ENCODE data around the gene SPOCK1. TPM values are rescaled to one million over a fixed set of nuclear protein-coding genes. Genes with fewer than 3 reads are reported as not detected.

The SPOCK1 gene
- total and polyA plus RNA-seq, 8 donors, result 0.46 to 15.6 (median 9.2) TPM

- Histone ChIP-seq H3K4me3 (no peak overlapping the region), H3K9me3 (no peaks in the 10 kb centered on the region), H3K27ac (peak overlapping the region in 2 of 5 donors; percentile 9 to 30), H3K27me3 (no peaks in the 10 kb centered on the region), H3K4me1 (peaks cover 4 to 48% (median 19%) of the 10 kb centered on the region in 4 donors), H3K36me3 (no peaks in the 10 kb centered on the region)
- no peak for DNase-seq
- 0 to 18% (median 0%) methylated on average over 1 of the region's 1 CpG for WGBS, 5 donors
- intact Hi-C loops (cut with DNase I; ENCODE audit: low total_unique reads), result no loop called here
- TF ChIP-seq EP300 (IDR thresholded peaks at IDR 0.05), result no peak
Measured at GRCh38 chr5:137218471-137218870, 280.7 kb downstream of the SPOCK1 start.

- intact Hi-C loops (cut with DNase I; ENCODE audit: low total_unique reads), result no loop called here
- Histone ChIP-seq H3K27ac (no peak overlapping the region), H3K36me3 (no peaks in the 10 kb centered on the region), H3K27me3 (no peaks in the 10 kb centered on the region), H3K4me1 (peaks cover 4 to 52% (median 22%) of the 10 kb centered on the region in 4 donors), H3K4me3 (no peak overlapping the region), H3K9me3 (no peaks in the 10 kb centered on the region)
- WGBS, 5 donors, result 62 to 75% (median 70%) methylated on average over 6 of the region's 6 CpGs
- TF ChIP-seq CTCF (IDR thresholded peaks at IDR 0.05) (no peak), POLR2AphosphoS5 (IDR thresholded peaks at IDR 0.05) (no peak), POLR2A (IDR thresholded peaks at IDR 0.05) (no peak), EP300 (IDR thresholded peaks at IDR 0.05) (no peak)
- DNase-seq, result no peak
Measured at GRCh38 chr5:137217599-137218200, 281.4 kb downstream of the SPOCK1 start.

- TF ChIP-seq POLR2AphosphoS5 (IDR thresholded peaks at IDR 0.05) (no peak), POLR2A (IDR thresholded peaks at IDR 0.05) (no peak), EP300 (IDR thresholded peaks at IDR 0.05) (no peak), CTCF (IDR thresholded peaks at IDR 0.05) (no peak)
- intact Hi-C loops (cut with DNase I; ENCODE audit: low total_unique reads), result no loop called here
- Histone ChIP-seq H3K4me3 (no peak overlapping the region), H3K4me1 (peaks cover 4 to 58% (median 25%) of the 10 kb centered on the region in 4 donors), H3K27ac (peak overlapping the region in 1 of 5 donors; percentile 12), H3K36me3 (no peaks in the 10 kb centered on the region), H3K9me3 (no peaks in the 10 kb centered on the region), H3K27me3 (no peaks in the 10 kb centered on the region)
- WGBS, 5 donors, result 72 to 86% (median 82%) methylated on average over 5 of the region's 5 CpGs
- no peak for DNase-seq
Measured at GRCh38 chr5:137216976-137217598, 282.0 kb downstream of the SPOCK1 start.

GRCh38 chr5:137215780-137216179 is 283.3 kb downstream of the SPOCK1 start:
- Histone ChIP-seq H3K36me3 (no peaks in the 10 kb centered on the region), H3K4me1 (peaks cover 4 to 59% (median 25%) of the 10 kb centered on the region in 4 donors), H3K27ac (no peak overlapping the region), H3K4me3 (no peak overlapping the region), H3K27me3 (no peaks in the 10 kb centered on the region), H3K9me3 (no peaks in the 10 kb centered on the region)
- TF ChIP-seq POLR2AphosphoS5 (IDR thresholded peaks at IDR 0.05) (no peak), EP300 (IDR thresholded peaks at IDR 0.05) (no peak), CTCF (IDR thresholded peaks at IDR 0.05) (no peak), POLR2A (IDR thresholded peaks at IDR 0.05) (no peak)
- WGBS, 5 donors, result 40 to 65% (median 56%) methylated on average over 2 of the region's 2 CpGs
- DNase-seq, result no peak
- intact Hi-C loops (cut with DNase I; ENCODE audit: low total_unique reads), result no loop called here

- H3K4me1 ChIP-seq, result peaks cover 4 to 59% (median 25%) of the 10 kb centered on the region in 4 donors
- WGBS, 5 donors, result 50 to 77% (median 61%) methylated on average over 1 of the region's 1 CpG
- H3K9me3 ChIP-seq, result no peaks in the 10 kb centered on the region
- DNase-seq, result no peak
- H3K27me3 ChIP-seq, result no peaks in the 10 kb centered on the region
- no peak overlapping the region for H3K27ac ChIP-seq
- intact Hi-C loops (cut with DNase I; ENCODE audit: low total_unique reads), result no loop called here
- no peak overlapping the region for H3K4me3 ChIP-seq
- TF ChIP-seq EP300 (IDR thresholded peaks at IDR 0.05) (no peak), POLR2AphosphoS5 (IDR thresholded peaks at IDR 0.05) (no peak), POLR2A (IDR thresholded peaks at IDR 0.05) (no peak), CTCF (IDR thresholded peaks at IDR 0.05) (no peak)
- H3K36me3 ChIP-seq, result no peaks in the 10 kb centered on the region
Measured at GRCh38 chr5:137215261-137215660, 283.9 kb downstream of the SPOCK1 start.

Data from stomach (tissue), 9 donors.